ENCODE measurements around the gene SCGB3A2.

The SCGB3A2 gene

DNA sequence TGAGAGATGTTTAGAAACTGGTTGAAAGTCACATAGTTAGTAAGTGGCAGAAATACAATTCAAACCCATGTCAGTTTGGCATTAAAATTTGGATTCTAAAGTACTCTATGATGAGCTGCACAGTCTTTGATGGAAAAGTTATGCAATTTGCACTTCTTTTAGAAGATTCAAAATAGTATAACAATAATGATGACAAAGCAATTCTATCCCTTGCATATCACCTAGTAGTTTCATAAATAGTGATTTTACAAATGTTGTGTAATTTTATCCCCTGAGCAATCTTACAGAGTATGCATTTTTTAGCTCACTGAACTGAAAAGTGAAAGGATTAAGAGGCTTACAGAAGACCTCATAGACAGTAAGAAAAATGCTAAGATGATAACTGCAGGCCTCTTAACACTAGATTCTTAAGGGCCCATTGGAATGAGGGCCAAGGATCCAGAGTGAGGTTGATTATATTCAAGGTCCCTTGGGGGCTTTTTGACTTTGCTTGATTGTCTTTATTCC is 24.2 kb downstream of the SCGB3A2 start:
- no peaks in the 10 kb centered on the region for H3K27me3 ChIP-seq (ENCODE audit: control insufficient read depth, insufficient read depth, low read length, poor library complexity, severe bottlenecking)
- H3K4me1 ChIP-seq (ENCODE audit: control insufficient read depth, insufficient read depth, low read length) = no peaks in the 10 kb centered on the region
- no peaks in the 10 kb centered on the region for H3K9me3 ChIP-seq (ENCODE audit: control insufficient read depth, low read length)
- no peaks in the 10 kb centered on the region for H3K36me3 ChIP-seq (ENCODE audit: control insufficient read depth, insufficient read depth, low read length)
- H3K27ac ChIP-seq (ENCODE audit: insufficient read depth, low read depth, low read length, poor library complexity, severe bottlenecking) = no peak overlapping the region
- H3K4me3 ChIP-seq (ENCODE audit: insufficient read depth, low read depth, low read length) = no peak overlapping the region

GRCh38 chr5:147904110-147904509 is 25.6 kb downstream of the SCGB3A2 start:
- Histone ChIP-seq H3K27ac (ENCODE audit: insufficient read depth, low read depth, low read length, poor library complexity, severe bottlenecking) (no peak overlapping the region), H3K27me3 (ENCODE audit: control insufficient read depth, insufficient read depth, low read length, poor library complexity, severe bottlenecking) (no peaks in the 10 kb centered on the region), H3K9me3 (ENCODE audit: control insufficient read depth, low read length) (no peaks in the 10 kb centered on the region), H3K4me3 (ENCODE audit: insufficient read depth, low read depth, low read length) (no peak overlapping the region), H3K36me3 (ENCODE audit: control insufficient read depth, insufficient read depth, low read length) (no peaks in the 10 kb centered on the region), H3K4me1 (ENCODE audit: control insufficient read depth, insufficient read depth, low read length) (no peaks in the 10 kb centered on the region)
- WGBS, 2 experiments = 93% methylated on average over 4 of the region's 4 CpGs

GRCh38 chr5:147906326-147907095 is 28.0 kb downstream of the SCGB3A2 start, which contains the start of gene C5orf46:
C5orf46 (minus strand) TSS chr5:147906538; CDS start chr5:147906501, 37 bp downstream.
- H3K27me3 ChIP-seq (ENCODE audit: control insufficient read depth, insufficient read depth, low read length, poor library complexity, severe bottlenecking) = no peaks in the 10 kb centered on the region
- no peaks in the 10 kb centered on the region for H3K36me3 ChIP-seq (ENCODE audit: control insufficient read depth, insufficient read depth, low read length)
- H3K4me3 ChIP-seq (ENCODE audit: insufficient read depth, low read depth, low read length) = no peak within 1 kb of the TSS
- no peaks in the 10 kb centered on the region for H3K4me1 ChIP-seq (ENCODE audit: control insufficient read depth, insufficient read depth, low read length)
- H3K9me3 ChIP-seq (ENCODE audit: control insufficient read depth, low read length) = no peaks in the 10 kb centered on the region
- 90 to 93% methylated on average over 8 of the region's 8 CpGs for WGBS, 2 experiments
- no peak within 1 kb of the TSS for H3K27ac ChIP-seq (ENCODE audit: insufficient read depth, low read depth, low read length, poor library complexity, severe bottlenecking)

GRCh38 chr5:147911427-147911826 is 32.9 kb downstream of the SCGB3A2 start:
- Histone ChIP-seq H3K27ac (ENCODE audit: insufficient read depth, low read depth, low read length, poor library complexity, severe bottlenecking) (no peak overlapping the region), H3K9me3 (ENCODE audit: control insufficient read depth, low read length) (no peaks in the 10 kb centered on the region), H3K36me3 (ENCODE audit: control insufficient read depth, insufficient read depth, low read length) (no peaks in the 10 kb centered on the region), H3K4me3 (ENCODE audit: insufficient read depth, low read depth, low read length) (no peak overlapping the region), H3K4me1 (ENCODE audit: control insufficient read depth, insufficient read depth, low read length) (no peaks in the 10 kb centered on the region), H3K27me3 (ENCODE audit: control insufficient read depth, insufficient read depth, low read length, poor library complexity, severe bottlenecking) (no peaks in the 10 kb centered on the region)
- 67 to 79% methylated on average over 4 to 6 of the region's 6 CpGs for WGBS, 2 experiments

DNA sequence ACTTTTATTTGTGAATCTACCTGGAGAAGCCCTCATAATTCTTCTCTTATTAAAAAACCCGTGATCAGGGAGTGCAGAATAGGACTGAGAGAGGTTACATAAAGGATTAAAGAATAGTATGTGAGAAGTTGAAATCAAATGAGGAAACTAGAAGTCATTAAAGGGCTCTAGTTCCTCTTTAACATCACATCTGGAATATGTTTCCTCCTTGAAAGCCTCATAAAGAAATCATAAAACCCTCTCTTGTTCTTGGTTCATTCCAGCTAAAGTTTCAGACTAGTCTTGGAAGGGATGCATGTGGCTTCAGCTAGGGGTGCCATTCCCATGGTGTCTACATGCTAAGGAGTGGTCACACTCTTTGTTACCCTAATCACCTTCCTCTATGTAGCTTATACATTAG is 33.5 kb downstream of the SCGB3A2 start:
- 80 to 100% methylated on average over 1 of the region's 1 CpG for WGBS, 2 experiments
- no peaks in the 10 kb centered on the region for H3K9me3 ChIP-seq (ENCODE audit: control insufficient read depth, low read length)
- no peaks in the 10 kb centered on the region for H3K27me3 ChIP-seq (ENCODE audit: control insufficient read depth, insufficient read depth, low read length, poor library complexity, severe bottlenecking)
- no peak overlapping the region for H3K4me3 ChIP-seq (ENCODE audit: insufficient read depth, low read depth, low read length)
- no peaks in the 10 kb centered on the region for H3K36me3 ChIP-seq (ENCODE audit: control insufficient read depth, insufficient read depth, low read length)
- no peaks in the 10 kb centered on the region for H3K4me1 ChIP-seq (ENCODE audit: control insufficient read depth, insufficient read depth, low read length)
- H3K27ac ChIP-seq (ENCODE audit: insufficient read depth, low read depth, low read length, poor library complexity, severe bottlenecking) = no peak overlapping the region

- WGBS, 2 experiments = 65 to 69% methylated on average over 2 of the region's 3 CpGs
- no peak overlapping the region for H3K4me3 ChIP-seq (ENCODE audit: insufficient read depth, low read depth, low read length)
- H3K4me1 ChIP-seq (ENCODE audit: control insufficient read depth, insufficient read depth, low read length) = no peaks in the 10 kb centered on the region
- H3K36me3 ChIP-seq (ENCODE audit: control insufficient read depth, insufficient read depth, low read length) = no peaks in the 10 kb centered on the region
- no peak overlapping the region for H3K27ac ChIP-seq (ENCODE audit: insufficient read depth, low read depth, low read length, poor library complexity, severe bottlenecking)
- no peaks in the 10 kb centered on the region for H3K9me3 ChIP-seq (ENCODE audit: control insufficient read depth, low read length)
- no peaks in the 10 kb centered on the region for H3K27me3 ChIP-seq (ENCODE audit: control insufficient read depth, insufficient read depth, low read length, poor library complexity, severe bottlenecking)
Measured at GRCh38 chr5:147913786-147914185, 35.3 kb downstream of the SCGB3A2 start.

GRCh38 chr5:147918101-147918685 is 39.7 kb downstream of the SCGB3A2 start:
- H3K27ac ChIP-seq (ENCODE audit: insufficient read depth, low read depth, low read length, poor library complexity, severe bottlenecking) = no peak overlapping the region

DNA sequence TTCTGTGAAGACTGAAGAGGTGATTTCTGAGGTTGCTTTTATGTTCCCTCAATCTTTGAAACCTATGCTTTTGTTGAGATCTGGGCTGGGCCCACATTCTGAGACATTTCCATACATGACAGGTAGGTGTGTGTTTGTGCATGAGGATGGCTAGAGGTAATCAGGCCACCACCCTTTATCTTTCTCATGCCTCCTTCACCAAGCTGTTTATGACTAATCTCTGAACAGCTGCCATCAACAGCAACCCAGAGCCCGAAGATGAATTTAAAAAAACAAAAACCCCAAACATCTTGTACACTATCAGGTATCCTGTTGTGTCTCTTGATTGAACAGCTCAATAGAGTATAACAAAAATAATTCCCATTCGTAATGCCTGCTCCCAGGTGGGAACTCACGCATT is 40.4 kb downstream of the SCGB3A2 start:
- Histone ChIP-seq H3K9me3 (ENCODE audit: control insufficient read depth, low read length) (no peaks in the 10 kb centered on the region), H3K27me3 (ENCODE audit: control insufficient read depth, insufficient read depth, low read length, poor library complexity, severe bottlenecking) (no peaks in the 10 kb centered on the region), H3K4me1 (ENCODE audit: control insufficient read depth, insufficient read depth, low read length) (no peaks in the 10 kb centered on the region), H3K36me3 (ENCODE audit: control insufficient read depth, insufficient read depth, low read length) (no peaks in the 10 kb centered on the region), H3K4me3 (ENCODE audit: insufficient read depth, low read depth, low read length) (no peak overlapping the region), H3K27ac (ENCODE audit: insufficient read depth, low read depth, low read length, poor library complexity, severe bottlenecking) (no peak overlapping the region)
- WGBS, 2 experiments = 78 to 82% methylated on average over 3 of the region's 3 CpGs

More at GRCh38 chr5:147918101-147918685, 39.7 kb downstream of the SCGB3A2 start:
- Histone ChIP-seq H3K4me3 (ENCODE audit: insufficient read depth, low read depth, low read length) (no peak overlapping the region), H3K36me3 (ENCODE audit: control insufficient read depth, insufficient read depth, low read length) (no peaks in the 10 kb centered on the region), H3K27me3 (ENCODE audit: control insufficient read depth, insufficient read depth, low read length, poor library complexity, severe bottlenecking) (no peaks in the 10 kb centered on the region), H3K9me3 (ENCODE audit: control insufficient read depth, low read length) (no peaks in the 10 kb centered on the region), H3K4me1 (ENCODE audit: control insufficient read depth, insufficient read depth, low read length) (no peaks in the 10 kb centered on the region)
- WGBS, 2 experiments = 40 to 50% methylated on average over 2 of the region's 2 CpGs

- H3K4me1 ChIP-seq (ENCODE audit: control insufficient read depth, insufficient read depth, low read length) = no peaks in the 10 kb centered on the region
- H3K27me3 ChIP-seq (ENCODE audit: control insufficient read depth, insufficient read depth, low read length, poor library complexity, severe bottlenecking) = no peaks in the 10 kb centered on the region
- H3K36me3 ChIP-seq (ENCODE audit: control insufficient read depth, insufficient read depth, low read length) = no peaks in the 10 kb centered on the region
- 93 to 95% methylated on average over 4 of the region's 4 CpGs for WGBS, 2 experiments
- no peak overlapping the region for H3K27ac ChIP-seq (ENCODE audit: insufficient read depth, low read depth, low read length, poor library complexity, severe bottlenecking)
- no peak overlapping the region for H3K4me3 ChIP-seq (ENCODE audit: insufficient read depth, low read depth, low read length)
- H3K9me3 ChIP-seq (ENCODE audit: control insufficient read depth, low read length) = no peaks in the 10 kb centered on the region
Measured at GRCh38 chr5:147920420-147921030, 42.0 kb downstream of the SCGB3A2 start.

GRCh38 chr5:147921136-147921535 is 42.6 kb downstream of the SCGB3A2 start:
- Histone ChIP-seq H3K27ac (ENCODE audit: insufficient read depth, low read depth, low read length, poor library complexity, severe bottlenecking) (no peak overlapping the region), H3K36me3 (ENCODE audit: control insufficient read depth, insufficient read depth, low read length) (no peaks in the 10 kb centered on the region), H3K9me3 (ENCODE audit: control insufficient read depth, low read length) (no peaks in the 10 kb centered on the region), H3K27me3 (ENCODE audit: control insufficient read depth, insufficient read depth, low read length, poor library complexity, severe bottlenecking) (no peaks in the 10 kb centered on the region), H3K4me1 (ENCODE audit: control insufficient read depth, insufficient read depth, low read length) (no peaks in the 10 kb centered on the region), H3K4me3 (ENCODE audit: insufficient read depth, low read depth, low read length) (no peak overlapping the region)
- 90 to 99% methylated on average over 2 of the region's 2 CpGs for WGBS, 2 experiments

Data from ectodermal cell (in vitro differentiated cells).